SK-N-SH (cell line): ENCODE results near the gene FAM151A. TPM values are rescaled to one million over a fixed set of nuclear protein-coding genes. Genes with fewer than 3 reads are reported as not detected.

ENCODE experiments used
- CTCF ChIA-PET: fragments of 300-600, 350-600 bp; formaldehyde crosslinking; extraction: SDS; loops from one replicate; lab custom pipeline; 2021; lab: Yijun Ruan, JAX
- POLR2A ChIA-PET: fragments of 350-600 bp; sonication (Branson Sonifier 250); formaldehyde crosslinking; extraction: SDS; loops from one replicate; lab custom pipeline; 2020; ENCODE audit warnings: antibody characterized with exemption, inconsistent platforms; lab: Yijun Ruan, JAX
- DNase-seq: peaks from one replicate; pipeline ENCODE4 v3.0.0; 2012
- H2AFZ ChIP-seq: fragments of 200-600 bp; sonication (generic); 2 replicates; pipeline ENCODE4 v1.8.1; 2016; ENCODE audit warnings: antibody characterized with exemption, mild to moderate bottlenecking, low read depth
- H3F3A ChIP-seq: fragments of 200-600 bp; sonication (generic); replicated peaks from 2 replicates; pipeline ENCODE3; 2016; ENCODE audit warnings: antibody characterized with exemption, mild to moderate bottlenecking; ENCODE audit not compliant: insufficient read depth
- H3K27ac ChIP-seq, 2 experiments: fragments of 200-500 bp in 1 of 2; fragments of 200-600 bp in 1 of 2; sonication (Bioruptor generic) in 1 of 2; sonication (generic), shearing (Covaris generic) in 1 of 2; 2 replicates each; pipeline versions ENCODE4 v1.5.1 to v1.6.1; 2014 to 2016; ENCODE audit warnings: low read depth in 2 of 2, inconsistent platforms in 1 of 2, low read length in 1 of 2, mild to moderate bottlenecking in 1 of 2, mixed read lengths in 1 of 2
- H3K27me3 ChIP-seq: fragments of 200-600 bp; sonication (generic), shearing (Covaris generic); 2 replicates; pipeline ENCODE4 v1.6.1; 2016; ENCODE audit warnings: mixed run types; ENCODE audit not compliant: insufficient read depth
- H3K36me3 ChIP-seq, 2 experiments: fragments of 200-500 bp in 1 of 2; fragments of 200-600 bp in 1 of 2; sonication (Bioruptor generic) in 1 of 2; sonication (generic) in 1 of 2; replicated peaks in 1 of 2; 2 replicates each; pipeline versions ENCODE3 to v1.5.1; 2014 to 2016; ENCODE audit warnings: low read length in 1 of 2, mild to moderate bottlenecking in 1 of 2; ENCODE audit not compliant: insufficient read depth in 2 of 2, control insufficient read depth in 1 of 2
- H3K4me1 ChIP-seq, 2 experiments: fragments of 200-500 bp in 1 of 2; fragments of 200-600 bp in 1 of 2; sonication (Bioruptor generic) in 1 of 2; sonication (generic), shearing (Covaris generic) in 1 of 2; 2 replicates each; pipeline versions ENCODE4 v1.5.1 to v1.6.1; 2014 to 2016; ENCODE audit warnings: low read depth in 1 of 2, low read length in 1 of 2, mixed run types in 1 of 2; ENCODE audit not compliant: insufficient read depth in 2 of 2, control insufficient read depth in 1 of 2
- H3K4me2 ChIP-seq: fragments of 200-600 bp; sonication (generic), shearing (Covaris generic); 2 replicates; pipeline ENCODE4 v1.6.1; 2017; ENCODE audit warnings: mixed run types
- H3K4me3 ChIP-seq, 2 experiments: fragments of 200-500 bp in 1 of 2; fragments of 200-600 bp in 1 of 2; sonication (Bioruptor generic) in 1 of 2; sonication (generic), shearing (Covaris generic) in 1 of 2; 2 replicates each; pipeline versions ENCODE4 v1.5.1 to v1.8.1; 2014 to 2016; ENCODE audit warnings: low read depth in 2 of 2, inconsistent platforms in 1 of 2, low read length in 1 of 2, mild to moderate bottlenecking in 1 of 2, mixed read lengths in 1 of 2, moderate library complexity in 1 of 2
- H3K79me2 ChIP-seq: fragments of 200-600 bp; sonication (generic); 2 replicates; pipeline ENCODE4 v1.8.1; 2017; ENCODE audit warnings: mild to moderate bottlenecking; ENCODE audit not compliant: insufficient read depth
- H3K9ac ChIP-seq: fragments of 200-600 bp; sonication (generic); 2 replicates; pipeline ENCODE4 v1.6.1; 2017; ENCODE audit warnings: mixed run types
- H3K9me2 ChIP-seq: fragments of 200-600 bp; sonication (generic); 2 replicates; pipeline ENCODE4 v1.6.1; 2017; ENCODE audit warnings: mixed run types
- H3K9me3 ChIP-seq: fragments of 200-600 bp; sonication (generic); 2 replicates; pipeline ENCODE4 v1.6.1; 2017; ENCODE audit warnings: mixed run types, mild to moderate bottlenecking, moderate library complexity
- H4K20me1 ChIP-seq: fragments of 200-600 bp; sonication (generic); 2 replicates; pipeline ENCODE4 v1.6.1; 2017; ENCODE audit warnings: mild to moderate bottlenecking, mixed run types; ENCODE audit not compliant: insufficient read depth
- CHD2 ChIP-seq: fragments of 150-350 bp; IDR thresholded peaks from 2 replicates; pipeline ENCODE4 v1.6.1; 2018; ENCODE audit warnings: low read length; ENCODE audit not compliant: partially characterized antibody
- CTCF ChIP-seq: fragments of 200-600 bp; sonication (generic); IDR thresholded peaks from 2 replicates; pipeline ENCODE4 v1.6.1; 2017; ENCODE audit warnings: antibody characterized with exemption, mild to moderate bottlenecking, moderate library complexity
- ELF1 ChIP-seq: IDR thresholded peaks from 2 replicates; pipeline ENCODE4 v1.4.0; 2012
- FOXJ3 ChIP-seq: sonication (generic); formaldehyde crosslinking; IDR thresholded peaks from 2 replicates; pipeline ENCODE4 v1.5.1; 2020; ENCODE audit warnings: mild to moderate bottlenecking, missing genetic modification reagents
- GATA2 ChIP-seq: sonication (generic); formaldehyde crosslinking; IDR thresholded peaks from 2 replicates; pipeline ENCODE4 v1.5.0; 2020; ENCODE audit warnings: mild to moderate bottlenecking, missing genetic modification reagents
- IRF3 ChIP-seq: fragments of 150-350 bp; IDR thresholded peaks from 2 replicates; pipeline ENCODE4 v1.6.1; 2016; ENCODE audit warnings: mild to moderate bottlenecking, low read depth, low read length
- JUND ChIP-seq: IDR thresholded peaks from 2 replicates; pipeline ENCODE4 v1.4.0; 2012
- MAX ChIP-seq: IDR thresholded peaks from 2 replicates; pipeline ENCODE4 v1.4.0; 2012; ENCODE audit warnings: low read depth
- MXI1 ChIP-seq: IDR thresholded peaks from 2 replicates; pipeline ENCODE4 v1.6.1; 2012; ENCODE audit warnings: mild to moderate bottlenecking, low read depth, low read length, improper control_type of control experiment
- NFIC ChIP-seq: IDR thresholded peaks from 2 replicates; pipeline ENCODE4 v1.4.0; 2012; ENCODE audit warnings: borderline replicate concordance
- NRF1 ChIP-seq: IDR thresholded peaks from 2 replicates; pipeline ENCODE4 v1.6.1; 2012; ENCODE audit warnings: low read depth, mild to moderate bottlenecking, low read length
- POLR2AphosphoS5 ChIP-seq: IDR thresholded peaks from 2 replicates; pipeline ENCODE4 v1.6.1; 2012; ENCODE audit warnings: low read depth, low read length
- RCOR1 ChIP-seq: fragments of 150-350 bp; IDR thresholded peaks from 2 replicates; pipeline ENCODE4 v1.6.1; 2017; ENCODE audit warnings: antibody characterized with exemption, low read length
- RFX5 ChIP-seq: IDR thresholded peaks from 2 replicates; pipeline ENCODE4 v1.6.1; 2012; ENCODE audit warnings: mild to moderate bottlenecking, improper control_type of control experiment, low read length
- SMC3 ChIP-seq: IDR thresholded peaks from 2 replicates; pipeline ENCODE4 v1.6.1; 2012; ENCODE audit warnings: low read depth, low read length, improper control_type of control experiment
- ZBTB33 ChIP-seq: IDR thresholded peaks from 2 replicates; pipeline ENCODE4 v1.4.0; 2012; ENCODE audit warnings: low read depth, borderline replicate concordance
- WGBS: methylation state at CpG from one replicate; pipeline ENCODE4 v1.1.6; 2017; ENCODE audit warnings: low lambda C conversion rate; 5-methylcytosine and 5-hydroxymethylcytosine counted together
- polyA plus RNA-seq, 3 experiments: library from polyadenylated mRNA; depleted of rRNA; stranded (reverse); fragments of >200 nt; gene quantifications; 2 replicates each; pipeline ENCODE4 v1.2.3, GENCODE V29; 2012

The FAM151A gene
- polyA plus RNA-seq, 1 of the 3 experiments (the other 2 are of a cell fraction): not detected

- H4K20me1 ChIP-seq: no peaks in the 10 kb centered on the region
- no peak overlapping the region for H3K27ac ChIP-seq
- DNase-seq: no peak
- no peaks in the 10 kb centered on the region for H3K27me3 ChIP-seq
- TF ChIP-seq CHD2: no peak
- TF ChIP-seq RCOR1: no peak
- TF ChIP-seq ELF1: no peak
- TF ChIP-seq MXI1: no peak
- TF ChIP-seq CTCF: no peak
- H3K9me3 ChIP-seq: no peaks in the 10 kb centered on the region
- ChIA-PET CTCF (no interaction called here), POLR2A (no interaction called here)
- H3F3A ChIP-seq: no peaks in the 10 kb centered on the region
- no peak overlapping the region for H3K4me3 ChIP-seq
- no peak overlapping the region for H2AFZ ChIP-seq
- no peaks in the 10 kb centered on the region for H3K4me1 ChIP-seq
- H3K79me2 ChIP-seq: no peaks in the 10 kb centered on the region
- no peaks in the 10 kb centered on the region for H3K9me2 ChIP-seq
- H3K9ac ChIP-seq: no peak overlapping the region
- WGBS: 79% methylated on average over 6 of the region's 6 CpGs
- no peak overlapping the region for H3K4me2 ChIP-seq
- no peaks in the 10 kb centered on the region for H3K36me3 ChIP-seq
Measured at GRCh38 chr1:54666333-54666732, 43.0 kb upstream of the FAM151A start.

GRCh38 chr1:54665852-54666251, 42.5 kb upstream of the FAM151A start:
- WGBS: 73% methylated on average over 5 of the region's 5 CpGs
- Histone ChIP-seq H2AFZ (no peak overlapping the region), H3K27ac (no peak overlapping the region), H4K20me1 (no peaks in the 10 kb centered on the region), H3K9ac (no peak overlapping the region), H3K9me2 (no peaks in the 10 kb centered on the region), H3K27me3 (no peaks in the 10 kb centered on the region), H3F3A (no peaks in the 10 kb centered on the region), H3K9me3 (no peaks in the 10 kb centered on the region), H3K79me2 (no peaks in the 10 kb centered on the region), H3K4me2 (no peak overlapping the region), H3K4me3 (no peak overlapping the region), H3K4me1 (no peaks in the 10 kb centered on the region), H3K36me3 (no peaks in the 10 kb centered on the region)
- ChIA-PET POLR2A (no interaction called here), CTCF (no interaction called here)
- no peak for TF ChIP-seq MAX
- TF ChIP-seq NFIC: no peak
- no peak for DNase-seq

- Histone ChIP-seq H3K79me2 (no peaks in the 10 kb centered on the region), H4K20me1 (no peaks in the 10 kb centered on the region), H3F3A (no peaks in the 10 kb centered on the region), H2AFZ (no peak overlapping the region), H3K27me3 (no peaks in the 10 kb centered on the region), H3K9me2 (no peaks in the 10 kb centered on the region), H3K4me1 (no peaks in the 10 kb centered on the region), H3K4me2 (no peak overlapping the region), H3K27ac (no peak overlapping the region), H3K9ac (no peak overlapping the region), H3K36me3 (no peaks in the 10 kb centered on the region), H3K9me3 (no peaks in the 10 kb centered on the region), H3K4me3 (no peak overlapping the region)
- DNase-seq: no peak
- CTCF ChIA-PET: no interaction called here
- TF ChIP-seq RCOR1: no peak
- no peak for TF ChIP-seq FOXJ3 (CRISPR knock-in tag)
- no peak for TF ChIP-seq POLR2AphosphoS5
- TF ChIP-seq RFX5: no peak
- no peak for TF ChIP-seq SMC3
- TF ChIP-seq IRF3: no peak
- no peak for TF ChIP-seq NFIC
- no peak for TF ChIP-seq NRF1
- TF ChIP-seq JUND: no peak
- no peak for TF ChIP-seq GATA2
- TF ChIP-seq CTCF: no peak
- no peak for TF ChIP-seq ZBTB33
- WGBS: 69% methylated on average over 4 of the region's 4 CpGs
- POLR2A ChIA-PET: no interaction called here
Measured at GRCh38 chr1:54664364-54664763, 41.0 kb upstream of the FAM151A start.
